ENCODE data around the gene WDR31. TPM values are rescaled to one million over a fixed set of nuclear protein-coding genes. Genes with fewer than 3 reads are reported as not detected.

Gene WDR31
- total RNA-seq, 3 donors from 2014 or later (not counting 1 experiment from before 2014, with no cell fraction given): 0.16 to 0.55 (median 0.19) TPM

DNA sequence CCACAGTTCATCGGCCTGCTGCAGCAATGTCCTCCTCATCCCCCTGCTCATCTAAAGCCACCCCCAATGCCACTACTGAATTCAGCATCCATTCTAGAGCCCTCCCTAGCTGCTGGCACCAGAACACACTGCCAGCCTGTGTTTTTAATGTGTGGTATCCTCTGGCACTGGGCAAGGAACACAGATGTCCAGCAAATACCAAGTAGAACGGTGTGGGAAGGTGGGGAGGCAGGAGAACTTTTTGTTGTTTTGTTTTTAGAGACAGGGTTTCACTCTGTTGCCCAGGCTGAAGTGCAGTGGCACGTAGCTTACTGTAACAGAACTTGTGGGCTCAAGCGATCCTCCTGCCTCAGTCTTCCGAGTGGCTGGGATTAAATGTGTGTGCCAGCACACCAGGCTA lies 32.0 kb upstream of the WDR31 start:
- Mint-ChIP-seq H3K27me3 (ENCODE audit: low read depth in 2 of 2) (no peaks in the 10 kb centered on the region), H3K36me3 (no peaks in the 10 kb centered on the region), H3K27ac (no peak overlapping the region), H3K4me3 (no peak overlapping the region), H3K4me1 (peaks cover 6 to 17% of the 10 kb centered on the region in 2 donors), H3K9me3 (no peaks in the 10 kb centered on the region)
- Histone ChIP-seq H3K27me3 (ENCODE audit: control insufficient read depth, insufficient read depth, low read length) (no peaks in the 10 kb centered on the region), H3K9me3 (ENCODE audit: control insufficient read depth, insufficient read depth, low read length) (no peaks in the 10 kb centered on the region), H3K27ac (ENCODE audit: low read length) (no peak overlapping the region), H3K36me3 (ENCODE audit: control insufficient read depth, insufficient read depth, low read length) (peaks cover 17% of the 10 kb centered on the region), H3K4me3 (ENCODE audit: low read length) (no peak overlapping the region), H3K4me1 (ENCODE audit: control insufficient read depth, insufficient read depth, low read length) (peaks cover 17% of the 10 kb centered on the region)
- WGBS (ENCODE audit: insufficient coverage): 92% methylated on average over 5 of the region's 5 CpGs
- no peak for ATAC-seq
- no peak for DNase-seq
- TF ChIP-seq, protein P1, sequence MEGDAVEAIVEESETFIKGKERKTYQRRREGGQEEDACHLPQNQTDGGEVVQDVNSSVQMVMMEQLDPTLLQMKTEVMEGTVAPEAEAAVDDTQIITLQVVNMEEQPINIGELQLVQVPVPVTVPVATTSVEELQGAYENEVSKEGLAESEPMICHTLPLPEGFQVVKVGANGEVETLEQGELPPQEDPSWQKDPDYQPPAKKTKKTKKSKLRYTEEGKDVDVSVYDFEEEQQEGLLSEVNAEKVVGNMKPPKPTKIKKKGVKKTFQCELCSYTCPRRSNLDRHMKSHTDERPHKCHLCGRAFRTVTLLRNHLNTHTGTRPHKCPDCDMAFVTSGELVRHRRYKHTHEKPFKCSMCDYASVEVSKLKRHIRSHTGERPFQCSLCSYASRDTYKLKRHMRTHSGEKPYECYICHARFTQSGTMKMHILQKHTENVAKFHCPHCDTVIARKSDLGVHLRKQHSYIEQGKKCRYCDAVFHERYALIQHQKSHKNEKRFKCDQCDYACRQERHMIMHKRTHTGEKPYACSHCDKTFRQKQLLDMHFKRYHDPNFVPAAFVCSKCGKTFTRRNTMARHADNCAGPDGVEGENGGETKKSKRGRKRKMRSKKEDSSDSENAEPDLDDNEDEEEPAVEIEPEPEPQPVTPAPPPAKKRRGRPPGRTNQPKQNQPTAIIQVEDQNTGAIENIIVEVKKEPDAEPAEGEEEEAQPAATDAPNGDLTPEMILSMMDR (IDR thresholded peaks at IDR 0.05): no peak
- intact Hi-C loops (cut with micrococcal nuclease): no loop called here

DNA sequence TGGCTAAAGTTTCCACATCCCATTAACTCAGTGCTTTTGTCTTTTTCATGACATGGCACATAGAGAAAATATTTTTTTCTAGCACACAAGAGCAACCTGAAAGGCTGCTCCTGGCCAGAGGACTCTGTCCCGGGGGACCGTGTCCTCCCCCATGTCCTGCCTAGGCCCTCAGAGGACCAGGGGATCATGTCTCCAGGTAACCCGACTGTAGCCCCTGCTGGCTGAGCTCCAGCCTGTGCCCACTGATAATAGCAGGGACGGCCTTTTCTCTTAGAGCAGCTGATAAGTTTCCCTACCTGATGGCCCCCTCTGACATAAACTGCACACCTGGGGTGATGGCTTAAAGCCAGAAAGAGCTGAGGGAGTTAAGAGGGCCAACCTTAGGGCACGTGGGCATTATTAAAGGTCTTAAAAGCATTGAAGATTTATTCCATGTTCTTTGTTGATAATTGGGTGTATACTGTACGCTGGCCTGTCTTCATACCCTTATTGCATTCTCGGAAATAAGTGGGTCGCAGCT lies 30.8 kb upstream of the WDR31 start:
- Mint-ChIP-seq H3K9me3 (no peaks in the 10 kb centered on the region), H3K4me3 (no peak overlapping the region), H3K27ac (no peak overlapping the region)

DNA sequence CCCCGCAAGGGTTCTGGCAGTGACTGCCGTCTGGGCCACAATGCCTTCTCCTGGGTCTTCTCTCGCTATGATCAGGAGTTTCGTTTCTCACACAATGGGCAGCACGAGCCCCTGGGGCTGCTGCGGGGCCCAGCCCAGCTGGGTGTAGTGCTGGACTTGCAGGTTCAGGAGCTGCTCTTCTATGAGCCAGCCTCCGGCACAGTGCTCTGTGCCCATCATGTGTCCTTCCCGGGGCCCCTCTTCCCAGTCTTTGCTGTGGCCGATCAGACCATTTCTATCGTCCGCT lies 29.7 kb upstream of the WDR31 start:
- no peak for ATAC-seq
- Mint-ChIP-seq H3K27ac (no peak overlapping the region), H3K4me3 (no peak overlapping the region), H3K4me1 (peaks cover 0 to 5% of the 10 kb centered on the region in 2 donors), H3K27me3 (ENCODE audit: low read depth in 2 of 2) (no peaks in the 10 kb centered on the region), H3K36me3 (no peaks in the 10 kb centered on the region), H3K9me3 (no peaks in the 10 kb centered on the region)
- peaks cover 17% of the 10 kb centered on the region for H3K36me3 ChIP-seq (ENCODE audit: control insufficient read depth, insufficient read depth, low read length)
- DNase-seq: no peak
- H3K27me3 ChIP-seq (ENCODE audit: control insufficient read depth, insufficient read depth, low read length): no peaks in the 10 kb centered on the region
- intact Hi-C loops (cut with micrococcal nuclease): no loop called here
- 92% methylated on average over 11 of the region's 11 CpGs for WGBS (ENCODE audit: insufficient coverage)
- no peaks in the 10 kb centered on the region for H3K9me3 ChIP-seq (ENCODE audit: control insufficient read depth, insufficient read depth, low read length)
- H3K4me1 ChIP-seq (ENCODE audit: control insufficient read depth, insufficient read depth, low read length): no peaks in the 10 kb centered on the region
- no peak overlapping the region for H3K27ac ChIP-seq (ENCODE audit: low read length)
- H3K4me3 ChIP-seq (ENCODE audit: low read length): no peak overlapping the region
- TF ChIP-seq, protein P1 (IDR thresholded peaks at IDR 0.05): no peak

More for the DNA sequence above, 30.8 kb upstream of the WDR31 start:
- intact Hi-C loops (cut with micrococcal nuclease): no loop called here
- Histone ChIP-seq H3K27ac (ENCODE audit: low read length) (no peak overlapping the region), H3K4me3 (ENCODE audit: low read length) (no peak overlapping the region), H3K9me3 (ENCODE audit: control insufficient read depth, insufficient read depth, low read length) (no peaks in the 10 kb centered on the region), H3K4me1 (ENCODE audit: control insufficient read depth, insufficient read depth, low read length) (peaks cover 9% of the 10 kb centered on the region), H3K27me3 (ENCODE audit: control insufficient read depth, insufficient read depth, low read length) (no peaks in the 10 kb centered on the region), H3K36me3 (ENCODE audit: control insufficient read depth, insufficient read depth, low read length) (peaks cover 17% of the 10 kb centered on the region)
- H3K4me1 Mint-ChIP-seq: peaks cover 6 to 16% of the 10 kb centered on the region in 2 donors
- no peak for ATAC-seq
- no peaks in the 10 kb centered on the region for H3K36me3 Mint-ChIP-seq
- TF ChIP-seq, protein P1 (IDR thresholded peaks at IDR 0.05): no peak
- 93% methylated on average over 8 of the region's 8 CpGs for WGBS (ENCODE audit: insufficient coverage)
- no peak for DNase-seq
- H3K27me3 Mint-ChIP-seq (ENCODE audit: low read depth in 2 of 2): no peaks in the 10 kb centered on the region

Measured in natural killer cell (primary cell).